Liver (tissue), 3 donors: ENCODE data around the gene THY1.

ENCODE experiments used
- CTCF ChIP-seq: fragments of 150-350 bp; IDR thresholded peaks from 2 replicates; pipeline ENCODE4 v1.5.1; 2017; ENCODE audit warnings: improper control_type of control experiment, low read depth, low read length; ENCODE audit not compliant: missing input control
- GABPA ChIP-seq, 2 donors: IDR thresholded peaks in 1 of 2; conservative IDR thresholded peaks in 1 of 2; 2 replicates each; pipeline ENCODE4 v1.6.1; 2016; ENCODE audit warnings: antibody characterized with exemption in 2 of 2, mild to moderate bottlenecking in 1 of 2, moderate library complexity in 1 of 2
- TF ChIP-seq, protein P1 (sequence below): IDR thresholded peaks from 2 replicates; pipeline ENCODE4 v1.6.1; 2016; ENCODE audit warnings: antibody characterized with exemption
- donor health status: healthy.
- donor health status: healthy.

- TF ChIP-seq, protein P1, sequence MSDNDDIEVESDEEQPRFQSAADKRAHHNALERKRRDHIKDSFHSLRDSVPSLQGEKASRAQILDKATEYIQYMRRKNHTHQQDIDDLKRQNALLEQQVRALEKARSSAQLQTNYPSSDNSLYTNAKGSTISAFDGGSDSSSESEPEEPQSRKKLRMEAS: no peak
- no peak for TF ChIP-seq GABPA (IDR thresholded peaks at IDR 0.05 in 1 of 2, conservative IDR thresholded peaks at IDR 0.05 in 1 of 2)
- no peak for TF ChIP-seq CTCF
These were observed 11.8 kb upstream of the THY1 start for GRCh38 chr11:119434591-119435330.
